HG03196 (cell line): ENCODE data around the gene NR2C1.
"Not testable (repeated sequence)": the region's sequence is repeated elsewhere in the genome, so short reads cannot be mapped to it uniquely, and the experiment has no call there.

Experiments
- ATAC-seq: cut with Tn5 transposase; IDR thresholded peaks from one replicate; pipeline ENCODE4 v1.9.1; 2021; ENCODE audit not compliant: unreplicated experiment

Gene NR2C1

DNA sequence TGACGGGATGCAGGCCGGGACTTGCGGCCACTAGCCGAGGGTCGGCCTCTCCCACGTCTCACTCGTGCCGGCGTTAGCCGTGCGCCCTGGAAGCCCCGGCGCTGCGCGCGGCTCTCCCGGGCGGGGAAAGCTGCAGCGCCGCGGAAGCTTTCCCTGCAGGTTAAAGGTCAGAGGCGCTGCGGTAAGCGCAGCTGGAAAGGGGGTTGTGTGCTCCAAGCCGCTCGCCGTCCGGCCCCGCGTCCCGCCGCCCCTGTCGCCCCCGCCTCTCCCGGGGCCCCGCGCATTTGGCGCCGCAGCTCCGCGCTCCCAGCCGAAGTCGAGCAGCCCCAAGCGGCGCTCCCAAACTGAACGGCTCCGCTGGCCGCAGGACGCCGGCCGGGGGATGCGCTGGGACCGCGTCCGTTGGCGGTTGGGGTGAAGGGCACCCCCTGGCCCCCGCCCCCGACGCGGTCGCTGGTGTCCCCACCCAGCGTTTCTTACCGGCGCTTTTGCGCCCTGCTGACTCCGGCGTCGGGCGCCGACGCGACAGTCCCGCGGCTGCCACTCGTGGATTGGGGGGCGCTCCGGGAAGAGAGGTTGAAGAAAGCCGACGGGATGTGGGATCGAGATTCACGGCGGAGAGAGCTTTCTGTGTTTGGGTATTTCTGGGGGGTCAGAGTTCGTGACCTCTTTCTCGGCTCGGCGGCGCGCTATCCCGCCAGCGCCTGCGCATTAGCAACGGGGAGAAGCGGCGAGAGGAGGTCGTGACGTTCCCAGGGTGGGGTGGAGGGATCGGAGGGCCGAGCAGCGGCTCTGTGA lies at the start of gene NR2C1:
NR2C1 (minus strand) TSS at position 719 of the 798 bp plus-strand sequence. CDS start 6,234 bp downstream, outside the sequence.
- peak; percentile 95 for ATAC-seq

DNA sequence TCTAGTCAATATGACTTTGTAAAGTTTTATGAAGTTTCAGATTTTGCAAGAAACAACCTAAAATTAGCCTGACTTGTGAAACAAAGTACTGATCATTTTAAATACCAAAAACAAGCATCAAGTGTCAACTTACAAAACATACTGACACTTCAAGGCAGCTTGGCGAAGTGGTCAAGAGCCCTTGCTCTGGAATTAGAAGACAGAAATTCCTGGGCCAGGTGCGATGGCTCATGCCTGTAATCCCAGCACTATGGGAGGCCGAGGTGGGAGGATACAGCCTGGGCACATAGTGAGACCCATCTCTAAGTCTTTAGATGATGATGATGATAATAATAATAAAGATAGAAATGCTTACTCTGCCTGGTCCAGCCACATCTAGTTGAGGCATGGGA lies 45.4 kb upstream of the NR2C1 start:
- ATAC-seq: no peak

DNA sequence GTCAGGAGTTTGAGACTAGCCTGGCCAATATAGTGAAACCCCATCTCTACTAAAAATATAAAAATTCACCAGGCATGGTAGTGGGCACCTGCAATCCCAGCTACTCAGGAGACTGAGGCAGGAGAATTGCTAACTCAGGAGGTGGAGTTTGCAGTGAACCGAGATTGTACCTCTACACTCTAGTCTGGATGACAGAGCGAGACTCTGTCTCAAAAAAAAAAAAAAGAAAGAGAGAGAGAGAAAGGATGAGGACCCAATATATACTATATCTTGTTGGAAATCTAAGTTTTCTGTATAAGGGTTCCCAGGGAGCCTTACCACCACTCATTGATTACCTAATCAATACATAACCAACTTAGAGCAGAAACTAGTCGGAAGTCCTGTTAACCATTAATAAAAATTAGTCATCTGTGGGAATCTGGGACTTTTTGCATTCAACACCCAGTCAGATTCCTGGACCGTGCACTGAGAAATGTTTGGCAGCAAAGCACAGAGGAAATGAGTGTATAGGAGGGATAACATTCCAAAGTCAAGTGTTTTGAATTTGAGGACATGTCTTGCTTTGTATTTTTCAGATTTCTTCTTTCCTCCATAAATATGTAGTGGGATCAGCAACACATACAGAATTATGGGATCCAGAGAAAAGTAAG lies 44.8 kb upstream of the NR2C1 start:
- ATAC-seq: no peak

DNA sequence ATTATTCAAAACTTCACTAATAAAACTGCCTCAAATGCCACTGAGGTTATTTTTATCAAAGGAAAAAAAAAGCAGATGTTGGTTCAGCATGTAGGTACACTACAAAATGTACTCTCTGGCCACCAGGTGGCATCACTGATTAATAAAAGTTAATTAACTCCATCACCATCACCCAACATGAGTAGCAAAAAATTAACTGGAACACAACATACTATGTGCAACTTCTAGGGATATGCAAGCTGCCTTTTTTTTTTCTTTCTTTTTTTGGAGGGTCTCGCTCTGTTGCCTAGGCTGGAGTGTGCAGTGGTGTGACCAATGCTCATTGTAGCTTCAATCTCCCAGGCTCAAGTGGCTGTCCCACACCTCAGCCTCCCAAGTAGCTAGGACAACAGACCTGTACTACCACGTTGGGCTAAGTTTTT lies 43.8 kb upstream of the NR2C1 start:
- ATAC-seq: peak; percentile 70

DNA sequence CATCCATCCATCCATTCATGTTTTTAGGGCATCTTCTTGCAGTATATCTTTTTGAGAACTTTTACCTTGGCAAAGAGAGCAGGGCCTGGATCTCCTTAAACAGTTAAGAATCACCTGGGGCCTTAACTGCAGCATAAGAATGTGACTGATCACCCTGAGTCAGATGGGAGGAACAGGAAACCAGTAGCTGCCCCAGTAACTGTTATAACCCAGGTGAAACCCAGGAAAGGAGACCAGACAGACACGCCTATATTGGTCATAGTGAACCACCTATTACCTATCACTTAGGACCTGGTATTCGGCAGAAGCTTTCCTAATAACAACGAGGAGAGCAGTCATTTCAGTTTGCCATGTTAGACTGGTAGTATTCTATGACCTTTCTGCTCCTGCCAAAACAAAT lies 43.4 kb upstream of the NR2C1 start:
- peak; percentile 47 for ATAC-seq

DNA sequence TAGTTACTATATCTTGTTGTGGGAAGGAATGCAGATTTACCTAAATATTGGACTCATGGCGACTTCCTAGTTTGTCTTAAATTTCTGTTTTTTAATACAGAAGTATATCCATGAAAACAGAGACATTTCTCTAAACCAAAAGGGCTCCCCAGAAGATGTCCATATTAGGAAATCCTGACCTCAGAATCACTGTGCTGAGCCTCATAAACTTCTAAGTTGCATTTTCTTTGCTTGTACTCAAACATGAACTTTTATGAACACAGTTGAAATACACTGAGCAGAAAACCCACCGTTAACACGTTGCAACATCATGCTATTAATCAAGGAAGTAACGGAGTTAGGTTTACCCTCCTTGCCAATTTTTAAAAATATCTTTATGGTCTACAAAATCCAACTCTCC lies 42.9 kb upstream of the NR2C1 start:
- no peak for ATAC-seq

DNA sequence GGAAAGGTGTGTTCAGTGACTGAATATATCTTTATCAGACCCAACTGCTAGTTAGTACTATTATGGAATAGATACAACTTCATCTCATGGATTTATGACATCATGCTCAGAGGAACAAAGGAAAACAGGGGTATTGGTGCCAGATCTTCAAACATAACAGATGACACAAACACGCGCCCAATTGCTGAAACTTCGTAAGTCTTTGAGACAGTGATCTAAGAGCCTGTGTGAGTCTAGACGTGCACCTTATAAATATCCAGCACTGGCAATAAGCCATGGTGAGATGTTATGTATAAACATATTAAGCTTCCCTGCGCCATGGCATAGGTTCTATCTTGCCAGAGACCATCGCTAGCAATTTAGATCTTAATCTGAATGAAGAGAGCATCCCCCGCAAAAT lies 42.2 kb upstream of the NR2C1 start:
- ATAC-seq: no peak

DNA sequence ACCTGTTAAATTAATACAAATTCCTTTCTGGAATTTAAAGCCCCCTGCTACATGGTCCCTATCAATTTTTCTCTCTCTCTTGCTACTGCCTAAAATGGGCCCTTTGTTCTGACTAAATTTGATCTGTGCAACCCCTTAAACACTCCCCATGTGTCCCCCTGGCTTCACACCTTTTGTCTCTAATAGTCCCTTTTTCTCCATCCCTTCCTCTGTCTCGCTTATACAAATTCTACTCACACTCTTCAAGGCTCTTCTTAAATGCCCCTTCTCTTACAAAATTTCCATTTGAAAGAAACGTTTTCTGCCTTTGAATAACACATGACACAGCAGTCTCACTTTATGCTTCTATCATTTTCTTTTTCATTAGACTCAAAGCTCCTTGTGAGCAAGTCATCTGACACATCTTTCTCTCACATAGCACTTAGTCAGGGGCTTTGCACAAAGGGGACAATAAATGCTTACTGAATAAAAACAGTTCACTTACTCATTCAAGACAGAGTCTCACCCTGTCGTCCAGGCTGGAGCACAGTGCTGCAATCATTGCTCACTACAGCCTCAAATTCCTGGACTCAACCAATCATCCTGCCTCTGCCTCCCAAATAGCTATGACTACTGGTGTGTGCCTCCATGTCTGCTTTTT lies 41.5 kb upstream of the NR2C1 start:
- no peak for ATAC-seq

DNA sequence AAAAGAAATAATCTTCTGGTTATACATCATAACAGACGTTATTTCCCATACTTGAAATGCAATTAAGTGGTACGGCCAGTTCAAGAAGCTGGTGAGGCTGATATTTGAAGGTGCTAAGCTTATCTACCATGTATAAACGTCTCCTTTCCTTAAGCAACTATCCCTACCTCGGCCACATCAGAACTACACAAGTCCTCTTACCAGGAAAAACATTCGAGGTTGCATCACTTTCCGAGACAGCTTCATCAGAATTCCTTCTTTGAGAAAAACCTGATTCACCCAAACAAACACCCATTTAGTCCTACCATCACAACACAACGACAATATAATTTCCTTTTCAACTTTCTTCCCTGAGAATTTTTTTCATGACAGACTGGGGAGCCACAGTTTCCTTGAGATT lies 33.9 kb upstream of the NR2C1 start:
- ATAC-seq: no peak

DNA sequence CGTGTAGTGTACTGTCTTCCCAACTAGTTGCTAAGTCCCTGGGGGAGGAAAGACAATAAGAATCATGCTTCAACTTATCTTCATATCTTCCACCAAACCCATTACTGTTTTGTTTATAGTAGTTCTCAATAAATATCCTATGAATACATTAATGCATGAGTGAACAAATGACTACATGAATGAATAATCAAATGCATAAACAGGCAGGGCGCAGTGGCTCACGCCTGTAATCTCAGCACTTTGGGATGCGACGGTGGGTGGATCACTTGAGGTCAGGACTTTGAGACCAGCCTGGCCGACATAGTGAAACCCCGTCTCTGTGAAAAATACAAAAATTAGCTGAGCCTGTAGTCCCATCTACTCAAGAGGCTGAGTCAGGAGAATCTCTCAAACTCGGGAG lies 32.1 kb upstream of the NR2C1 start:
- no peak for ATAC-seq

DNA sequence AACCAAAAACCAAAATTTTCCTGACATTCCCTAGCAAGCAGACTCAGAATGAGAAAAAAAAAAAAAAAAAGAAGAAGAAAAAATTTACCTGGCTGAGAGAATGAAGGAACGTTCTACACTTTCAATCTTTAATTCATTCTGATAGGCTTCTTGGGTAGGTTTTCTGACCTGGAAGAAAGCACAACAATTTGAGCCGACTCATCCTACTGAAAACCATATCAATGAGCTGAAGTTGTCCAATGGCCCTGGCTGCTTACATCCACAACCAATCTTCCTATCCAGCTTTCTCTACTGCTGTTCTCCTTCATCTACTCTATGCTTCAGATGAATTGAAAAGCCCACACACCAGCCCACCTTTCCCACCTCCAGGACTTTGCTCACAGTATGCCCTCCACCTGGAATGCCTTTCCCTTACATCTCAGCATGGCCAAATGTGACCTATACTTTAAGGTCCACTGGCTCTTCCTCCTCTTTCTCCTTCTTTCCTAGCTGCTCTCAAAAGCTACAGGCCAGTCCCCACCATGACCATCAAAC lies 31.6 kb upstream of the NR2C1 start:
- ATAC-seq: no peak

DNA sequence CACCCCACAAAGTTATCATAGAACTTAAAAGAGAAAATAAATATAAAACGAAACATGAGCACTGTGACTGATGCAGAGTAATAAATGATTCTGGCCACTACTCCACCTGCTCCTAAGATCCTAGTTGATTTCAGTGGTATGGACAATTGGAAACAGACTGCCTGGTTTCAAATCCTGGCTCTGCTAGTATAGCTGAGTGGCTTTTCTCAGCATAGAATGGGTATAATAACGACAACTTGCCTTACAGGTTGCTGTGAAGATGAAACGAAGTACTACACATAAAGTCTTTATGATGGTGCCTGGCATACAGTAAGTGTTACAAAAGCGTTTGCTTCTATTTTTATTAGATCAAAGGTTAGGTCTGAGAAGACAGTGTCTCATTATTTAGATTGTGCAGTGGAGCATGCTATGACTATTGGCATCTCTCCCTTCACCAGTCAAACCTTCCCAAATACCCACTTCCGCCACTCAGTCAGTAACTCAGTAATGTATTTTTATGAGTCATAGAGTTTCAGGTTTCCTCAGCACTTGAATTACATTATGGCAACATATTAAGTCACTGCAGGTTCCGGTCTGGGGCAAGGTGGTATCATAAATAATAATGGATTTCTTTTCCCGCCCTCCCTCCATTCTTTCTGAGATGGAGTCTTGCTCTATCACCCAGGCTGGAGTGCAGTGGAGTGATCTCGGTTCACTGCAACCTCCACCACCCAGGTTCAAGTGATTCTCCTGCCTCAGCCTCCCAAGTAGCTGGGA lies 29.7 kb upstream of the NR2C1 start:
- ATAC-seq: peak; percentile 98

DNA sequence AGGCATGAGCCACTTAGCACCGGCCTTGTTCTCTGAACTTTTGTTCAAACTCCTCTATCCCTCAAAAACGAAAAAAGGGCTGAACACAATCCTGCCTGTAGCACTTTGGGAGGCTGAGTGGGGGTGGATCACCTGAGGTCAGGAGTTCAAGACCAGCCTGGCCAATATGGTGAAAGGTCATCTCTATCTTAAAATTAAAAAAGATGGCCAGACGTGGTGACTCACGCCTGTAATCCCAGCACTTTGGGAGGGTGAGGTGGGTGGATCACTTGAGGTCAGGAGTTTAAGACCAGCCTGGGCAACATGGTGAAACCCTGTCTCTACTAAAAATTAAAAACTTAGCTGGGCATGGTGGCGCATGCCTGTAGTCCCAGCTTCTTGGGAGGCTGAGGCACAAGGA lies 28.5 kb upstream of the NR2C1 start:
- not testable (repeated sequence) for ATAC-seq

DNA sequence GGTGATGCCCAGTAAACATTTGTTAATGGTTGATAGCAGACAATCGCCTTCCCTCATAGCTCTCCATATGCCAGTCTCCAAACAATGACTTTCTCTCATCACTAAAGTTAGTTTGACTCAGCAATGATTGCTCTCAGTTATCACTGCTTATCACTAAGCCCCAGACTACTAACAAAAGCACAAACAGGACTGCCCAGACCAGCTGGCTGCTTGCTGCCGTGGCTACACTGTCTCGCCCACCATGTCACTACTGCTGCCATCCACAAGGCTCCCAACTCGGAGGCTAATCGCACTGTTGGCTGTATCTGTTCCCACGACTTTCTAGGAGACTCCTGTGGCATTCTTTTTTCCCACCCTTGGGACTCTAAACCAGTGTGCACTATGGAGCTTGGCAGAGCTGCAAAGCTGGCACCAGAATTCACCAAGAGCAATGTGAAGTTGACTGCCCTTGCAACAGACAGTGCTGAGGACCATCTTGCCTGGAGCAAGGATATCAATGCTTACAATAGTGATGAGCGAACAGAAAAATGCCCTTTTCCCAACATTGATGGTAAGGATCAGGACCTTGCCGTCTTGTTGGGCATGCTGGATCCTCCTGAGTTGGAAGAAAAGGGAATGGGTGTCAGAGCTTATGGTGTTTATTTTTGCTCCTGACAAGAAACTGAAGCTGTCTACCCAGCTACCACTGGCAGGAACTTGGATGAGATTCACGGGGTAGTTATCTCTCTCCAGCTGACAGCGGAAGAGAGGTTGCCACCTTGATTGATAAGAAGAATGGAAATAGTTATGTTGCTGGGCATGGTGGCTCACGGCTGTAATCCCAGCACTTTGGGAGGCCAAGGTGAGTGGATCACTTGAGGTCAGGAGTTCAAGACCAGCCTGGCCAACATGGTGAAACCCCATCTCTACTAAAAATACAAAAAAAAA lies 27.1 kb upstream of the NR2C1 start:
- ATAC-seq: no peak

DNA sequence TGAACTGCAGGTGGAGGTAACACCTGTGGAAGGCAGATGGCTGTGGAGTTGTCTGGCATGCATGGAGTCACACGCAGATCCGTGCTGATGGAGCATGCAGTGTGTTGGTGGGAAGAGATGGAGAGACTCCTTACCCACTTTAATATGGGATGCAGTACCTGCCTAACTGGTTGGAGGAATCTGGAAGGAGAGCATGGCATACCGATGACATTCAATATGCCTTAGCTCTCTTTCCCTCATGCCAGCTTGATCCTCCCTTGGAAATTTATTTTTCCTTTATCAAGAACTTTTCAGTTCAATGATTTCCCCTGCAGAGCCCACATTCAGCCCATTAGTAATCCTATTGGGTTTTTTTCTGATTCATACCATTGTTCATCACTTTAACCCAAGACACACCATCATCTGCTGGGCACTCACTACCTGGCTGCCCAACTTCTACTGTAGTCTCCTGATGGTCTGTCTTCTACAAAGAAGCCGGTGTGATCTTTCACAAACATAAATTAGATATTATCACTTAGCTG lies 25.9 kb upstream of the NR2C1 start:
- no peak for ATAC-seq

DNA sequence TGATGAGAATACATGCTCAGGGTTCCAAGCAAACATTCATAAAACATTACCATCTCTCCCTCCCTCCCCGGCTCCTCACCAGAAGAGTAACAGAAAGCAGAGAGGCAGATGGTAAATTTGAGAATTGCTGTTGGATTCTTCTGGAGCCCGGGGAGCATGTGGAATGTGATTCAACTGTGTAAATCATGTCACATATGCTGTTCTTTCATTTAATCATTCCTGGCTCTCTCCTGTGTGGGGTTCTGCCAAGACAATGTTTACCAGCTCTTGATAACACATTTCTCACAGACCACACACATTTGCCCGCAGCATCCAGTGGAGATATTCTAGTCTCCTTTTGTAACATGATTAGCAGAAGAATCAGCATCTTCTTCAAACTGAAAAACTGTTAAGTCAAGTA lies 23.4 kb upstream of the NR2C1 start:
- no peak for ATAC-seq

DNA sequence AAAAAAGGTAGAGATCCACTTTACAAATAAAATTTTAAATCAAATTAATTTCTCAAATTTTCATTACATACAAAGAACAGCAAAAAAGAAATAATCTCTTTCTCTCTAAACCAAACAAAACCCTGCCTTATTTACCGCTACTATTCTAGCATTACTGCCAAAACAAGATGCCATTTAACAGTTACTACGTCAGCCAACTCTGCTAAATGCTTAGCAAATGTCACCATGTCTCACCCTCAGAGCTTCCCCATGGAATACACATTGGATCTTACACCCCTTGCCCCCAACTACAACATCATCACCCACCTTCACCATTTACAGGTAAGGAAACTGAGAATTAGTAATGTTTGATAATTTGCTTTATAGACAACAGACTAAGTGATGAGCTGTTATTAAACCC lies 23.0 kb upstream of the NR2C1 start:
- no peak for ATAC-seq

DNA sequence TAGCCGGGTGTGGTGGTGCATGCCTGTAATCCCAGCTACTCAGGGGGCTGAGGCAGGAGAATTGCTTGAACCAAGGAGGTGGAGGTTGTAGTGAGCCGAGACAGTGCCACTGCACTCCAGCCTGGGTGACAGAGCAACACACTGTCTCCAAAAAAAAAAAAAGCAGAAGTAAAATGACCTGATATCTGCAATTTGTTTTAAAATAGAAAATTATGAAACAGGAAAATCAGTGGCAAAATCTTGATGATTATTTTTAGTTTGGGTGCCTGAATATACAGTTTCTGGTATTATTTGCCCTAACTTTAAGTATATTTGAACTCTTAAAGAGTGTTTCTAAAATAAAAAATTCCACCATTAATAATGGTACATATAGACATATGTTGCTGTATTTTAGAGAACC lies 22.4 kb upstream of the NR2C1 start:
- ATAC-seq: not testable (repeated sequence)

DNA sequence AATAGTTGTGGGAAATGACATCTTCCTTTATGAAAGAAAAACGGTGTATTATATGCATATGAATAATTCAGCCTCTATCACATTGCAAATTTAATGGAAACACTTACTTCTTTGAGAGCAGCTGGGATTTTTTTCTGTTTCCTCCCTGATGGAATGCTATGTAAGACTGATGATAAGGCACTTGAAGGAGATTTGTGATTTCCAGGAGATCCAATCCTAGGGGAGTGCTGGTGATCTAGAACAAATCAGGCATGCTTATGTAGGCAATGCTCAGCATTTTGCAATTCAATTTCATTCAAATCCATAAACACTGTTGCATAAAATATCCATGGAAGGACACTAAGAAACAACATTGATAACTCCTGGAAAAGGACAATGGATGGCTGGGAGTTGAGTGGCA lies 16.0 kb upstream of the NR2C1 start:
- ATAC-seq: no peak

DNA sequence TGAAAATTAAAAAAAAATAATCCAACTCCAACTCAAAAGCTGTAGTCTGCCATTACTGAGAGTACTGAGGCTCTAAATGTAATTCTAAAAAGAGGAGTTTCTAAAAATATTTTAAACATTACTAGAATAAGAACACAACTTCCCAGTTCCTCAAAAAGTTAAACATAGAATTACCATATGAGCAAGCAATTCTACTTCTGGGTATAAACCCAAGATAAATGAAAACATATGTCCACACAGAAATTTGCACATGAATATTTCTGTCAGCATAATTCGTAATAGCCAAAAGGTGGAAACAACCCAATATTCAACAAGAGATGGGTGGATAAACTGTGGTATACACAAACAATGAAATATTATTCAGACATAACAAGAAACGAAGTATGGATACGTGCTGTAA lies 15.0 kb upstream of the NR2C1 start:
- ATAC-seq: no peak
